ENCODE data around the gene ZNF462. TPM values are rescaled to one million over a fixed set of nuclear protein-coding genes. Genes with fewer than 3 reads are reported as not detected.

The ZNF462 gene
- total and polyA plus RNA-seq, 7 donors: 2.0 to 102 (median 16.3) TPM

- no peak for TF ChIP-seq CTCF (IDR thresholded peaks at IDR 0.05)
- WGBS, 3 donors: 71 to 74% (median 72%) methylated on average over 8 of the region's 8 CpGs
- peak; percentile 22 to 58 (median 48) for ATAC-seq
- Histone ChIP-seq H3K4me3 (no peak overlapping the region), H3K27ac (peak overlapping the region; percentile 54), H3K4me1 (peaks cover 52% of the 10 kb centered on the region), H3K27me3 (ENCODE audit: insufficient read depth in 3 of 3, low read length in 2 of 3) (no peaks in the 10 kb centered on the region), H3K9me3 (no peaks in the 10 kb centered on the region), H3K36me3 (ENCODE audit: insufficient read depth in 1 of 2, low read depth in 1 of 2) (peaks cover 0 to 23% of the 10 kb centered on the region in 2 donors)
- intact Hi-C loops (cut with DNase I): no loop called here
- DNase-seq: no peak
Observed at GRCh38 chr9:106962615-106963363, 99.8 kb downstream of the ZNF462 start.

GRCh38 chr9:106963684-106964083, 100.7 kb downstream of the ZNF462 start:
- intact Hi-C loops (cut with DNase I): no loop called here
- no peak for TF ChIP-seq CTCF (IDR thresholded peaks at IDR 0.05)
- Histone ChIP-seq H3K27ac (peak overlapping the region; percentile 54), H3K4me3 (no peak overlapping the region), H3K36me3 (ENCODE audit: insufficient read depth in 1 of 2, low read depth in 1 of 2) (peaks cover 0 to 16% of the 10 kb centered on the region in 2 donors), H3K4me1 (peaks cover 51% of the 10 kb centered on the region), H3K9me3 (no peaks in the 10 kb centered on the region), H3K27me3 (ENCODE audit: insufficient read depth in 3 of 3, low read length in 2 of 3) (no peaks in the 10 kb centered on the region)
- no peak for ATAC-seq
- no peak for DNase-seq
- 70 to 79% (median 71%) methylated on average over 3 of the region's 3 CpGs for WGBS, 3 donors

- peaks cover 51% of the 10 kb centered on the region for H3K4me1 ChIP-seq
- H3K27ac ChIP-seq: no peak overlapping the region
- intact Hi-C loops (cut with DNase I): no loop called here
- H3K4me3 ChIP-seq: no peak overlapping the region
- ATAC-seq (no peak), DNase-seq (no peak)
- no peak for TF ChIP-seq CTCF (IDR thresholded peaks at IDR 0.05)
- H3K9me3 ChIP-seq: no peaks in the 10 kb centered on the region
- 79 to 92% (median 84%) methylated on average over 2 of the region's 2 CpGs for WGBS, 3 donors
- H3K36me3 ChIP-seq (ENCODE audit: insufficient read depth in 1 of 2, low read depth in 1 of 2): peaks cover 0 to 11% of the 10 kb centered on the region in 2 donors
- H3K27me3 ChIP-seq (ENCODE audit: insufficient read depth in 3 of 3, low read length in 2 of 3): no peaks in the 10 kb centered on the region
Observed at GRCh38 chr9:106964329-106964728, 101.4 kb downstream of the ZNF462 start.

- Histone ChIP-seq H3K27ac (no peak overlapping the region), H3K4me1 (peaks cover 51% of the 10 kb centered on the region), H3K36me3 (ENCODE audit: insufficient read depth in 1 of 2, low read depth in 1 of 2) (peaks cover 0 to 5% of the 10 kb centered on the region in 2 donors), H3K27me3 (ENCODE audit: insufficient read depth in 3 of 3, low read length in 2 of 3) (no peaks in the 10 kb centered on the region), H3K9me3 (no peaks in the 10 kb centered on the region), H3K4me3 (no peak overlapping the region)
- TF ChIP-seq CTCF (IDR thresholded peaks at IDR 0.05): no peak
- 86 to 90% (median 88%) methylated on average over 4 of the region's 4 CpGs for WGBS, 3 donors
- DNase-seq (no peak), ATAC-seq (peak in 1 of 4 donors; percentile 30)
- intact Hi-C loops (cut with DNase I): no loop called here
Observed at GRCh38 chr9:106964822-106965525, 102.0 kb downstream of the ZNF462 start.

Data from psoas muscle (tissue), 8 donors.